Coronary artery (tissue), 2 donors: ENCODE results near the gene DYNC1LI1.

Source experiments
- DNase-seq: peaks from one replicate; pipeline ENCODE4 v3.0.0-alpha.2; 2017; ENCODE audit warnings: low spot score
- H3K27ac ChIP-seq, 2 donors: fragments of 200-600 bp; sonication (generic); one replicate each; pipeline ENCODE4 v1.5.1; 2016 to 2019
- H3K4me3 ChIP-seq: fragments of 200-600 bp; sonication (generic); 2 replicates; pipeline ENCODE4 v1.5.1; 2016; ENCODE audit warnings: mild to moderate bottlenecking, moderate library complexity
- TF ChIP-seq, protein P1 (sequence below): fragments of 200-600 bp; sonication (generic); IDR thresholded peaks from one replicate; pipeline ENCODE4 v1.5.1; 2019; ENCODE audit warnings: antibody characterized with exemption

The DYNC1LI1 gene

DNA sequence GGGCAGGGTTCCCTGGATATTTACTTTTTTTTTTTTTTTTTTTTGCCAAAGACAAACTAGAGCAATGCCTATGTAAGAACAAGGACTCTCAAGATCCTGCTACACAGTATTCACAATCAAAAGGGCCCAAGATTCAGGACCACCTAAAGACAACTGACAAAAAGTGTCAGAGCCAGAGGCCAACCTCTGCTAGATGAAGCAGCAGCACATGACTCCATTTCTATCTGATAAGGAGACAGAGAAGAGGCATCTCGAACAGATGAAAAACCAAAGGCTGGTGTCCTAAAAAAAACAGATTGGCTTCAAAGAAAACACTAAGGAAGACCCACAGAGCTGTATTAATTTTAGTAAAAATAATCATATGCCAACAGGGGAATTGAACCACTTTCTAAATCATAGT is 88.0 kb downstream of the DYNC1LI1 start:
- no peak for DNase-seq
- TF ChIP-seq, protein P1, sequence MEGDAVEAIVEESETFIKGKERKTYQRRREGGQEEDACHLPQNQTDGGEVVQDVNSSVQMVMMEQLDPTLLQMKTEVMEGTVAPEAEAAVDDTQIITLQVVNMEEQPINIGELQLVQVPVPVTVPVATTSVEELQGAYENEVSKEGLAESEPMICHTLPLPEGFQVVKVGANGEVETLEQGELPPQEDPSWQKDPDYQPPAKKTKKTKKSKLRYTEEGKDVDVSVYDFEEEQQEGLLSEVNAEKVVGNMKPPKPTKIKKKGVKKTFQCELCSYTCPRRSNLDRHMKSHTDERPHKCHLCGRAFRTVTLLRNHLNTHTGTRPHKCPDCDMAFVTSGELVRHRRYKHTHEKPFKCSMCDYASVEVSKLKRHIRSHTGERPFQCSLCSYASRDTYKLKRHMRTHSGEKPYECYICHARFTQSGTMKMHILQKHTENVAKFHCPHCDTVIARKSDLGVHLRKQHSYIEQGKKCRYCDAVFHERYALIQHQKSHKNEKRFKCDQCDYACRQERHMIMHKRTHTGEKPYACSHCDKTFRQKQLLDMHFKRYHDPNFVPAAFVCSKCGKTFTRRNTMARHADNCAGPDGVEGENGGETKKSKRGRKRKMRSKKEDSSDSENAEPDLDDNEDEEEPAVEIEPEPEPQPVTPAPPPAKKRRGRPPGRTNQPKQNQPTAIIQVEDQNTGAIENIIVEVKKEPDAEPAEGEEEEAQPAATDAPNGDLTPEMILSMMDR = no peak
- no peak overlapping the region for H3K4me3 ChIP-seq
- no peak overlapping the region for H3K27ac ChIP-seq

DNA sequence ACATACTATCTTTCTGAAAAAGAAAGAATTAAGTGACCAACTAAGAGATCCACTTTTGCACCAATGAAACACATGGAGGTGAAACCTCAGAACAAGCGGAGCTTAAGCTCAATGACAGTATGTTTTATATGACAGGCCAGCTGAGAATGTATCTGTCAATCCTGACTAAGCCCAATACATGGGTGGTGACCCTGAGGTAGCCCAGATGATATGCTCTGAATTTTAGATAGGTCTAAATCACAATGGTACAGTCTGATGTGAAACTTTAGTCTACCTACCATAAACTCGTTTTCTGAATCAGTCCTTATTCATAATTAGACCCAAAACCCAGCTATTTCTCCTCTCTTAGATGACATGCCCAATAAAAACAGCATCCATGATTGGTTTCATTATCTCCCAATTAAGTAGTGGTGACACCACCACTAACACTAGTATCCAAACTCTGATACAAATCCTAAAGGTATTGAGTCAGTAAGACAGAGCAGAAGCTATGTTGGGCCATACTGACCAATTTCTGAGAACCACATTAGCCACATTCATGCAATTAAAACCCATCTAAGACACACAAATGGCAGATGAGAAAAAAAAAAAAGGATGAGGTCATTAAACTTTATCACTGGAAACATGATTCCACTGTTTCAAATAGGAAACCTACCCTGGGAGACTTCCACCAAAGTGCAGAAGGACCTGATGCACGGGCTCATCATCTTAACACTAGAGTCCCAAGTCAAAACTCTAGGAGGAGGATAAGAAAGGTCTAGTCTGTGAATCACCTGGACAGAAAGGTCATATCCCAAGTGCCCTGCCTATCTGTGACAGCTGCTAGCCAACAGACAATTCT is 88.6 kb downstream of the DYNC1LI1 start:
- no peak for DNase-seq
- TF ChIP-seq, protein P1 = no peak
- H3K4me3 ChIP-seq = no peak overlapping the region
- H3K27ac ChIP-seq = no peak overlapping the region

DNA sequence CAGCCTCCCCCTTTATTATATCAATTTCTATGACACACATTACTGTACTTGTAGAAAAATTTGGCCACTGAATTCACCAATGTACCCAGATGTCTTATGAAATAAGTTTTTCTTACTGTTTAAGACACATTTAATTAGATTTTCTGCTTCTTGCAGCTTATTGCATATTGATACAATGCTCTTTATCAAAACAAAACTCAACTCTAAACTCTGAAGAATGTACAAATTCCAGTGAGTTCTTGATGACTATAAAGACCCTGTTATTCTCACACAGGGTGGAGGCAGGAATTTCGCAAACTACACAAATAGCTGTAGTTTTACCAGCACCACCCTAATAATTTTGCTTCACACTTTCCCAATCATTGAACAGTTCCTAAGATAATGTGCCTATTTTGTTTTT is 90.1 kb downstream of the DYNC1LI1 start:
- Histone ChIP-seq H3K4me3 (no peak overlapping the region), H3K27ac (peak overlapping the region in 1 of 2 donors; percentile 7)
- no peak for DNase-seq
- TF ChIP-seq, protein P1 = no peak
